Liver (tissue), 9 donors: ENCODE data around the gene KANSL1L. TPM values are rescaled to one million over a fixed set of nuclear protein-coding genes. Genes with fewer than 3 reads are reported as not detected.

ENCODE experiments used
- DNase-seq: peaks from one replicate; pipeline ENCODE4 v3.0.0-alpha.2; 2017; ENCODE audit warnings: low spot score
- H3K27ac ChIP-seq, 2 donors: one replicate each; pipeline ENCODE4 v1.7.0; 2013; ENCODE audit warnings: inconsistent platforms in 2 of 2, low read length in 2 of 2, control low read depth in 1 of 2, low read depth in 1 of 2, mild to moderate bottlenecking in 1 of 2
- H3K27me3 ChIP-seq, 4 donors: one replicate each; pipeline versions ENCODE4 v1.6.1 to v1.7.0; 2013; ENCODE audit warnings: low read length in 3 of 4, inconsistent platforms in 1 of 4, mild to moderate bottlenecking in 1 of 4, moderate library complexity in 1 of 4; ENCODE audit not compliant: control insufficient read depth in 4 of 4, insufficient read depth in 4 of 4
- H3K36me3 ChIP-seq, 4 donors: one replicate each; pipeline versions ENCODE4 v1.6.1 to v1.7.0; 2013; ENCODE audit warnings: low read length in 3 of 4, mild to moderate bottlenecking in 3 of 4, low read depth in 1 of 4, moderate library complexity in 1 of 4; ENCODE audit not compliant: control insufficient read depth in 4 of 4, insufficient read depth in 3 of 4
- H3K4me1 ChIP-seq, 4 donors: one replicate each; pipeline versions ENCODE4 v1.6.1 to v1.7.0; 2013; ENCODE audit warnings: low read length in 3 of 4, mild to moderate bottlenecking in 3 of 4, moderate library complexity in 1 of 4; ENCODE audit not compliant: control insufficient read depth in 4 of 4, insufficient read depth in 4 of 4
- H3K4me3 ChIP-seq, 3 donors: one replicate each; pipeline versions ENCODE4 v1.6.1 to v1.7.0; 2013; ENCODE audit warnings: low read length in 3 of 3, control low read depth in 1 of 3, low read depth in 1 of 3, mild to moderate bottlenecking in 1 of 3
- H3K9ac ChIP-seq, 2 donors: one replicate each; pipeline ENCODE4 v1.7.0; 2013; ENCODE audit warnings: low read length in 2 of 2, mild to moderate bottlenecking in 2 of 2, moderate library complexity in 2 of 2, control low read depth in 1 of 2, low read depth in 1 of 2
- H3K9me3 ChIP-seq, 4 donors: one replicate each; pipeline versions ENCODE4 v1.6.1 to v1.7.0; 2013; ENCODE audit warnings: low read length in 3 of 4; ENCODE audit not compliant: control insufficient read depth in 4 of 4
- EGR1 ChIP-seq, 2 donors: IDR thresholded peaks; 2 replicates each; pipeline ENCODE4 v1.6.1; 2016 to 2018; ENCODE audit warnings: antibody characterized with exemption in 2 of 2, low read depth in 2 of 2
- FOXA1 ChIP-seq: IDR thresholded peaks from 2 replicates; pipeline ENCODE4 v1.6.1; 2016; ENCODE audit warnings: antibody characterized with exemption
- FOXA2 ChIP-seq: IDR thresholded peaks from 2 replicates; pipeline ENCODE4 v1.6.1; 2016; ENCODE audit warnings: antibody characterized with exemption
- HNF4A ChIP-seq, 2 donors: conservative IDR thresholded peaks; 2 replicates each; pipeline ENCODE4 v1.6.1; 2016; ENCODE audit warnings: antibody characterized with exemption in 2 of 2, mild to moderate bottlenecking in 2 of 2
- HNF4G ChIP-seq: IDR thresholded peaks from 2 replicates; pipeline ENCODE4 v1.6.1; 2016; ENCODE audit warnings: antibody characterized with exemption
- JUND ChIP-seq, 2 donors: IDR thresholded peaks; 2 replicates each; pipeline ENCODE4 v1.6.1; 2016; ENCODE audit warnings: antibody characterized with exemption in 2 of 2
- MAX ChIP-seq: IDR thresholded peaks from 2 replicates; pipeline ENCODE4 v1.6.1; 2016; ENCODE audit warnings: antibody characterized with exemption
- NR2F2 ChIP-seq: IDR thresholded peaks from 2 replicates; pipeline ENCODE4 v1.6.1; 2016; ENCODE audit warnings: antibody characterized with exemption
- RXRA ChIP-seq, 2 donors: IDR thresholded peaks; 2 replicates each; pipeline ENCODE4 v1.6.1; 2017 to 2018; ENCODE audit warnings: antibody characterized with exemption in 2 of 2, mild to moderate bottlenecking in 1 of 2
- SP1 ChIP-seq: IDR thresholded peaks from 2 replicates; pipeline ENCODE4 v1.6.1; 2018; ENCODE audit warnings: antibody characterized with exemption, mild to moderate bottlenecking
- WGBS: extraction: QIAGEN DNeasy Blood & Tissue Kit; methylation state at CpG from one replicate; pipeline ENCODE4 v1.1.7; 2013; 5-methylcytosine and 5-hydroxymethylcytosine counted together
- polyA plus RNA-seq, 2 donors: library from polyadenylated mRNA; stranded (reverse) in 1 of 2; unstranded in 1 of 2; fragments of 200-250 nt in 1 of 2; fragments of >200 nt in 1 of 2; fragmentation: Nextera tagmentation in 1 of 2; extraction: Ambion mirVana in 1 of 2; gene quantifications; one replicate each; pipeline versions ENCODE4 v1.2.1 to v1.2.3, GENCODE V29; 2013 to 2015
- total RNA-seq, 2 donors: library from RNA; depleted of rRNA; stranded (reverse); fragments of >200 nt; gene quantifications; one replicate each; pipeline ENCODE4 v1.2.3, GENCODE V29; 2014
- TF ChIP-seq, protein P1 (sequence below): IDR thresholded peaks from 2 replicates; pipeline ENCODE4 v1.6.1; 2016; ENCODE audit warnings: antibody characterized with exemption
- donor health status: healthy.
- donor health status: healthy.
- donor health status: healthy.
- donor health status: healthy.
- donor health status: healthy.

The KANSL1L gene
- total and polyA plus RNA-seq, 4 donors = 2.1 to 31.6 (median 11.4) TPM

DNA sequence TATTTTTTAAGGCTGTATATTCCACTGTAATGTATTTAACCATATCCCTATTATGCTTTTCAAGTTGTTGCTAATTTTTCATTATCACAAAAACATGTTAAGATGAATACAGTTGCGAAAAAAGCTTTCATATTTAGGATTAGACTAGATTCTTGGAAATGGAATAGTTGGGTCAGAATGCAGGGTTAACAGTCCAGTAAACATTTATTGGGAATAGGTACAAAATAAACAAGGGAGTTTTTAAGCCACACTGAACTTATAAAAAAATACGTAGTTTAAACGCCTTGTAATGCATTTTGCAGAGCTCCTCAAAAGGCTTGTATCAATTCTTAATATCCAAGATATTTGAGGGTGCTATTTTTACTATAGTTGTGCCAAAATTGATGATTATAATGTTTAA, 133.1 kb downstream of the KANSL1L start:
- TF ChIP-seq FOXA2 = peak; percentile 43
- peak; percentile 24 to 25 for TF ChIP-seq HNF4A (conservative IDR thresholded peaks at IDR 0.05)
- no peak for TF ChIP-seq NR2F2
- TF ChIP-seq JUND (IDR thresholded peaks at IDR 0.05) = no peak
- 50% methylated on average over 3 of the region's 3 CpGs for WGBS
- Histone ChIP-seq H3K27me3 (no peaks in the 10 kb centered on the region), H3K9me3 (no peaks in the 10 kb centered on the region), H3K4me1 (no peaks in the 10 kb centered on the region), H3K36me3 (peaks cover 0 to under 1% (median 0%) of the 10 kb centered on the region in 4 donors), H3K9ac (no peak overlapping the region), H3K4me3 (no peak overlapping the region), H3K27ac (no peak overlapping the region)
- no peak for DNase-seq

DNA sequence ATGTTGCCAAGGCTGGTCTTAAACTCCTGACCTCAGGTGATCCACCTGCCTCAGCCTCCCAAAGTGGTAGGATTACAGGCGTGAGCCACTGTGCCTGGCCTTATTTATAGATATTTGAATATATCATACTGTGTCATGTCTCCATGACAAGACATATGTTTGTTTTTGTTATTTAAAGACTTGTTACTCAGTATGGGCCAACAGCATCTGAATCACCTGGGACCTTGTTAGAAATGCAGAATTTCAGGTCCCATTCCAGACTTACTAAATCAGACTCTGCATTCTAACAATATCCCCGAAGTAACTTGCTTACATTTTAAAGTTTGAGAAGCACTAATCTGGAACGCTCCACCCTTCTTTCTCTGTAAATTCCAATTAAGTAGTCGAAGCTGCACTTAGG, 135.5 kb downstream of the KANSL1L start:
- Histone ChIP-seq H3K27ac (no peak overlapping the region), H3K4me3 (no peak overlapping the region), H3K4me1 (no peaks in the 10 kb centered on the region), H3K9me3 (no peaks in the 10 kb centered on the region), H3K9ac (no peak overlapping the region), H3K36me3 (peaks cover 0 to 2% (median 0%) of the 10 kb centered on the region in 4 donors), H3K27me3 (no peaks in the 10 kb centered on the region)
- DNase-seq = no peak
- WGBS = 97% methylated on average over 4 of the region's 4 CpGs
- TF ChIP-seq NR2F2 = no peak
- TF ChIP-seq, protein P1, sequence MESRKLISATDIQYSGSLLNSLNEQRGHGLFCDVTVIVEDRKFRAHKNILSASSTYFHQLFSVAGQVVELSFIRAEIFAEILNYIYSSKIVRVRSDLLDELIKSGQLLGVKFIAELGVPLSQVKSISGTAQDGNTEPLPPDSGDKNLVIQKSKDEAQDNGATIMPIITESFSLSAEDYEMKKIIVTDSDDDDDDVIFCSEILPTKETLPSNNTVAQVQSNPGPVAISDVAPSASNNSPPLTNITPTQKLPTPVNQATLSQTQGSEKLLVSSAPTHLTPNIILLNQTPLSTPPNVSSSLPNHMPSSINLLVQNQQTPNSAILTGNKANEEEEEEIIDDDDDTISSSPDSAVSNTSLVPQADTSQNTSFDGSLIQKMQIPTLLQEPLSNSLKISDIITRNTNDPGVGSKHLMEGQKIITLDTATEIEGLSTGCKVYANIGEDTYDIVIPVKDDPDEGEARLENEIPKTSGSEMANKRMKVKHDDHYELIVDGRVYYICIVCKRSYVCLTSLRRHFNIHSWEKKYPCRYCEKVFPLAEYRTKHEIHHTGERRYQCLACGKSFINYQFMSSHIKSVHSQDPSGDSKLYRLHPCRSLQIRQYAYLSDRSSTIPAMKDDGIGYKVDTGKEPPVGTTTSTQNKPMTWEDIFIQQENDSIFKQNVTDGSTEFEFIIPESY = no peak
- TF ChIP-seq HNF4G = no peak
- TF ChIP-seq FOXA1 = no peak
- TF ChIP-seq SP1 = no peak
- TF ChIP-seq HNF4A (conservative IDR thresholded peaks at IDR 0.05) = no peak
- no peak for TF ChIP-seq MAX
- TF ChIP-seq EGR1 (IDR thresholded peaks at IDR 0.05; ENCODE audit: low read depth in 2 of 2) = no peak

DNA sequence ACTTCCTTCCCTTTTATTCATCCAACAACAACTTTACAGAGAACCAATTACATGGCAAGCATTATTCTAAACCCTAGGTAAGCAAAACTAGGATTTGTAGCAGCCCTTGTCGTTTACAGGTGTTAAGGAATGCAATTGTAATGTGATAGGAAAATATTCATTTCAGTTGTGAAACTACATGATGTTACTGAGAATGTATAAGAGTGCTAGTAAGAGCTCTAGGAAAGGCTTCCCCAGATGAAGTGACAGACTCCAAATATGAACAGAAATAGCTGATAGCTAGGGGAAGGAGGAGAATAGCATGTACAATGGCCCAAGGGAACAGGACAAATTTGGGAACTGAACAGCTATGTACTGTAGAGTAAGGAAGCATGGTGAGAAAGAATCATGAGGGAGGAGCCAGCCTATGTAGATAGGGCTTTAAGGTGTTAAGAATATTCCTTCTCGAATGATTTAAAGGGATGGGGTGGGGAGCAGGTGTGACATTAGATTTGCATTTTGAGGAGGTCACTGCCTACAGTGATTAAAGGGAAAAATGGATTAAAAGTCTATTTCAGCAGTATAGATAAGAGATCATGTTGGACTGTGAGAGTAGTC, 137.0 kb downstream of the KANSL1L start:
- no peaks in the 10 kb centered on the region for H3K4me1 ChIP-seq
- H3K36me3 ChIP-seq = peaks cover 0 to 2% (median 0%) of the 10 kb centered on the region in 4 donors
- H3K27me3 ChIP-seq = no peaks in the 10 kb centered on the region
- H3K27ac ChIP-seq = no peak overlapping the region
- WGBS = 78% methylated on average over 2 of the region's 2 CpGs
- TF ChIP-seq JUND (IDR thresholded peaks at IDR 0.05) (no peak), HNF4A (conservative IDR thresholded peaks at IDR 0.05) (no peak), RXRA (IDR thresholded peaks at IDR 0.05) (no peak), FOXA2 (no peak)
- TF ChIP-seq, protein P1 = no peak
- H3K9me3 ChIP-seq = no peaks in the 10 kb centered on the region
- DNase-seq = no peak
- no peak overlapping the region for H3K9ac ChIP-seq
- no peak overlapping the region for H3K4me3 ChIP-seq
